OCI-LY7 (cell line): ENCODE results near the gene CAMKK1. TPM values are rescaled to one million over a fixed set of nuclear protein-coding genes. Genes with fewer than 3 reads are reported as not detected.

Source experiments
- BruUV-seq: library from RNA; stranded (reverse); fragments of 400-500 nt; replicated peaks from 2 replicates; lab custom pipeline; 2021; lab: Mats Ljungman, UMichigan
- CTCF ChIA-PET: fragments of 300-600 bp; sonication (Branson Sonifier 250); formaldehyde crosslinking; loops from one replicate; lab custom pipeline; 2022; ENCODE audit warnings: antibody characterized with exemption; ENCODE audit not compliant: unreplicated experiment; lab: Charles Lee
- POLR2A ChIA-PET: fragments of 300-600 bp; sonication (Branson Sonifier 250); formaldehyde crosslinking; loops from one replicate; lab custom pipeline; 2022; ENCODE audit warnings: antibody characterized with exemption; lab: Charles Lee
- DNase-seq: peaks from one replicate; pipeline ENCODE4 v3.0.0-alpha.2; 2015; ENCODE audit warnings: low spot score
- H2AFZ ChIP-seq: fragments of 200-600 bp; sonication (generic), shearing (Covaris generic); 2 replicates; pipeline ENCODE4 v1.6.1; 2014; ENCODE audit warnings: mild to moderate bottlenecking, antibody characterized with exemption, low read length, moderate library complexity
- H3K27ac ChIP-seq: fragments of 200-600 bp; sonication (generic); 2 replicates; pipeline ENCODE4 v1.5.1; 2014; ENCODE audit warnings: mixed run types, low read depth, mild to moderate bottlenecking, moderate library complexity, low read length, inconsistent platforms; ENCODE audit not compliant: poor library complexity, severe bottlenecking
- H3K36me3 ChIP-seq: fragments of 200-600 bp; sonication (generic); 2 replicates; pipeline ENCODE4 v1.6.1; 2014; ENCODE audit warnings: mild to moderate bottlenecking, antibody characterized with exemption, low read length, moderate library complexity, mixed read lengths; ENCODE audit not compliant: insufficient read depth
- H3K4me1 ChIP-seq: fragments of 200-600 bp; sonication (generic); 2 replicates; pipeline ENCODE4 v1.5.1; 2014; ENCODE audit warnings: mild to moderate bottlenecking, low read length; ENCODE audit not compliant: insufficient read depth, poor library complexity, severe bottlenecking
- H3K4me2 ChIP-seq: fragments of 200-600 bp; sonication (generic); 2 replicates; pipeline ENCODE4 v1.6.1; 2014; ENCODE audit warnings: mild to moderate bottlenecking, low read length
- H3K4me3 ChIP-seq: fragments of 200-600 bp; sonication (generic); 2 replicates; pipeline ENCODE4 v1.5.1; 2014; ENCODE audit warnings: mild to moderate bottlenecking, low read depth, low read length; ENCODE audit not compliant: poor library complexity, severe bottlenecking
- H3K79me2 ChIP-seq: fragments of 200-600 bp; sonication (generic); 2 replicates; pipeline ENCODE4 v1.6.1; 2016; ENCODE audit warnings: low read depth, mild to moderate bottlenecking, low read length, moderate library complexity, mixed read lengths; ENCODE audit not compliant: insufficient read depth
- H3K9me2 ChIP-seq: fragments of 200-600 bp; sonication (generic); 2 replicates; pipeline ENCODE4 v1.6.1; 2016; ENCODE audit warnings: mild to moderate bottlenecking, low read length, mixed read lengths; ENCODE audit not compliant: insufficient read depth
- H3K9me3 ChIP-seq: fragments of 200-600 bp; sonication (generic); 2 replicates; pipeline ENCODE4 v1.6.1; 2014; ENCODE audit warnings: mild to moderate bottlenecking, mixed run types, low read length, mixed read lengths
- H4K20me1 ChIP-seq: fragments of 200-600 bp; sonication (generic); 2 replicates; pipeline ENCODE4 v1.6.1; 2014; ENCODE audit warnings: mild to moderate bottlenecking, antibody characterized with exemption, low read length, moderate library complexity, mixed read lengths; ENCODE audit not compliant: insufficient read depth
- EZH2phosphoT487 ChIP-seq: fragments of 200-600 bp; sonication (generic); IDR thresholded peaks from 2 replicates; pipeline ENCODE4 v1.6.1; 2018; ENCODE audit warnings: low read depth, borderline replicate concordance, mild to moderate bottlenecking, mixed run types, antibody characterized with exemption, low read length, moderate library complexity, mixed read lengths
- intact Hi-C: fragments of 100-400 bp; cut with micrococcal nuclease; formaldehyde crosslinking; loops from one replicate; pipeline ENCODE4 v1.10.0; 2022; ENCODE audit not compliant: unreplicated experiment
- total RNA-seq, 2 experiments: library from RNA; depleted of rRNA in 1 of 2; stranded (reverse); fragments of >200 nt in 1 of 2; shearing (Covaris generic) in 1 of 2; gene quantifications; 2 replicates each; pipeline ENCODE4 v1.2.3, GENCODE V29; 2014 to 2022
- TF ChIP-seq, protein P1 (sequence below): fragments of 200-600 bp; sonication (generic); conservative IDR thresholded peaks from 2 replicates; pipeline ENCODE4 v1.5.1; 2014; ENCODE audit warnings: mild to moderate bottlenecking, antibody characterized with exemption, low read length, moderate library complexity, mixed read lengths

The CAMKK1 gene
- total RNA-seq, 2 experiments from 2014 or later: 2.7 TPM

DNA sequence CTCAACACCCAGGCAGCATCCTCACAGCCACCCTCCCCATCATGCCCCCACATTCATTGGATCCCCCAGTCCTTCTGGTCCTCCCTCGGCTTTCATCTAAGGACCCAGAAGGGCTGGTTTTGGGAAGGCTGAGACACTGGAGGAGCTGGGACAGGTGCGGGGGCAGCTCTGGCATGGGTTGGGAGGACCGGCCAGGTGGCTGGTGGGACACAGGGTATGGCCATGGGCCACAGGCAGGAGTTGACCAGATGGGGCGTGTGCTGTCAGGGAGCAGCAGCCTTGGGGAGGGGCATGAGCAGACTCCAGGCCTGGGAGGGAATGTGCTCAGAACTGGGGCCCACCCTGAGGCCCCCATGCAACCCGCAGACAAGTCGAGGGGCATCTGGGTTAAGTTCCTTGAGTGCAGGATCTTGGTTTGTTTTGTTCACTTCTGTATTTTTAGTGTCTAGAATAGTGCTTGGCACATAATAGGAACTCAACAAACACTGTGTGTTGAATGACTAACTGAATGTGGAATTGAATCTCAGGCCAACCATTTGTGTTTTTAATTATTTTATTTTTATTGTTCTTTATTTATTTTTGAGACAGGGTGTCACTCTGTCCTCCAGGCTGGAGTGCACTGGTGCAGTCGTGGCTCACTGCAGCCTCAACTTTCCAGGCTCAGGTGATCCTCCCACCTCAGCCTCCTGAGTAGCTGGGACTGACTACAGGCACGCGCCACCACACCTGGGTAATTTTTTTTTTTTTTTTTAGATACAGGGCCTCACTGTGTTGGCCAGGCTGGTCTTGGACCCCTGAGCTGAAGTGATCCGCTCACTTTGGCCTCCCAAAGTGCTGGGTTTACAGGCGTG lies 17.8 kb upstream of the CAMKK1 start:
- H3K79me2 ChIP-seq: no peaks in the 10 kb centered on the region
- H3K9me2 ChIP-seq: no peaks in the 10 kb centered on the region
- peak overlapping the region; percentile 56; the same call in 1 of the 2 replicates for H2AFZ ChIP-seq
- ChIA-PET CTCF (no interaction called here), POLR2A (interaction anchor here (1.1 to 1.6 kb wide), 2 partner anchors 14 to 16 kb away, joined by 4 to 5 read pairs; no protein-coding TSS in a partner anchor)
- no peaks in the 10 kb centered on the region for H3K36me3 ChIP-seq
- H4K20me1 ChIP-seq: no peaks in the 10 kb centered on the region
- BruUV-seq: no TSS peak
- TF ChIP-seq, protein P1, sequence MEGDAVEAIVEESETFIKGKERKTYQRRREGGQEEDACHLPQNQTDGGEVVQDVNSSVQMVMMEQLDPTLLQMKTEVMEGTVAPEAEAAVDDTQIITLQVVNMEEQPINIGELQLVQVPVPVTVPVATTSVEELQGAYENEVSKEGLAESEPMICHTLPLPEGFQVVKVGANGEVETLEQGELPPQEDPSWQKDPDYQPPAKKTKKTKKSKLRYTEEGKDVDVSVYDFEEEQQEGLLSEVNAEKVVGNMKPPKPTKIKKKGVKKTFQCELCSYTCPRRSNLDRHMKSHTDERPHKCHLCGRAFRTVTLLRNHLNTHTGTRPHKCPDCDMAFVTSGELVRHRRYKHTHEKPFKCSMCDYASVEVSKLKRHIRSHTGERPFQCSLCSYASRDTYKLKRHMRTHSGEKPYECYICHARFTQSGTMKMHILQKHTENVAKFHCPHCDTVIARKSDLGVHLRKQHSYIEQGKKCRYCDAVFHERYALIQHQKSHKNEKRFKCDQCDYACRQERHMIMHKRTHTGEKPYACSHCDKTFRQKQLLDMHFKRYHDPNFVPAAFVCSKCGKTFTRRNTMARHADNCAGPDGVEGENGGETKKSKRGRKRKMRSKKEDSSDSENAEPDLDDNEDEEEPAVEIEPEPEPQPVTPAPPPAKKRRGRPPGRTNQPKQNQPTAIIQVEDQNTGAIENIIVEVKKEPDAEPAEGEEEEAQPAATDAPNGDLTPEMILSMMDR: no peak
- TF ChIP-seq EZH2phosphoT487: no peak
- peak overlapping the region; percentile 88 for H3K27ac ChIP-seq
- peak overlapping the region; percentile 35 for H3K4me3 ChIP-seq
- intact Hi-C loops: loop anchor here (1.0 to 5.0 kb wide), 3 partner anchors 14 to 63 kb away; partner anchors contain the start of gene NCBP3
- no peaks in the 10 kb centered on the region for H3K9me3 ChIP-seq
- peak overlapping the region; percentile 67 for H3K4me2 ChIP-seq
- no peak for DNase-seq
- H3K4me1 ChIP-seq: peaks cover 42% of the 10 kb centered on the region

DNA sequence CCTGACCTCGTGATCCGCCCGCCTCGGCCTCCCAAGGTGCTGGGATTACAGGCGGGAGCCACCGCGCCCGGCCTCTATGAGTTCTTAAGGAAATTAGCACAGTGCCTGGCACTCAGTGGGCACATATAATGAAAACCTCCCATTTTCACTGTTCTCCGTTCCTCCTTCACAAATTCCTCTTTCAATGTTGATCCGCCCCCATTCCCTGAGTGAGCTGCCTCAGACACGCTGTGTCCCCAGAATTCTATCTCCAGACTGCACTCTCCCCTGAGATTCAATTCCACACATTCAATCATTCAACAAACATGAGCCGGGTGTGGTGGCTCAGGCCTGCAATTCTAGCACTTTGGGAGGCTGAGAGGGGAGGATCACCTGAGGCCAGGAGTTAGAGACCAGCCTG lies 16.4 kb upstream of the CAMKK1 start:
- Histone ChIP-seq H3K27ac (no peak overlapping the region), H4K20me1 (no peaks in the 10 kb centered on the region), H3K9me2 (no peaks in the 10 kb centered on the region), H3K4me3 (no peak overlapping the region), H3K9me3 (no peaks in the 10 kb centered on the region), H3K4me1 (peaks cover 39% of the 10 kb centered on the region), H3K4me2 (no peak overlapping the region), H3K79me2 (no peaks in the 10 kb centered on the region), H3K36me3 (no peaks in the 10 kb centered on the region), H2AFZ (no peak overlapping the region)
- intact Hi-C loops: no loop called here
- no peak for TF ChIP-seq EZH2phosphoT487
- TF ChIP-seq, protein P1: no peak
- CTCF ChIA-PET: no interaction called here
- no TSS peak for BruUV-seq
- POLR2A ChIA-PET: no interaction called here
- no peak for DNase-seq
